Central memory CD8-positive, alpha-beta T cell (primary cell): ENCODE data around the gene WDR54.

Experiments
- ATAC-seq: fragments of 150-1000 bp; cut with Tn5 transposase; replicated peaks from 2 replicates; pipeline ENCODE4 v1.10.0; 2022; ENCODE audit warnings: mild to moderate bottlenecking, moderate FRiP score, moderate number of reproducible peaks; ENCODE audit not compliant: poor library complexity, severe bottlenecking; ENCODE audit errors: extremely low read depth
- DNase-seq, 2 donors: peaks; one replicate each; pipeline ENCODE4 v3.0.0; 2021; ENCODE audit warnings: low spot score in 2 of 2
- H3K27ac Mint-ChIP-seq: one replicate; pipeline ENCODE4 v1.8.0; 2022; ENCODE audit warnings: low read depth, mild to moderate bottlenecking, moderate library complexity, mixed read lengths
- H3K27me3 Mint-ChIP-seq: one replicate; pipeline ENCODE4 v1.8.0; 2022; ENCODE audit warnings: mixed read lengths
- H3K36me3 Mint-ChIP-seq: one replicate; pipeline ENCODE4 v1.8.0; 2022; ENCODE audit warnings: mild to moderate bottlenecking, moderate library complexity, mixed read lengths; ENCODE audit not compliant: insufficient read depth
- H3K4me1 Mint-ChIP-seq: one replicate; pipeline ENCODE4 v1.8.0; 2022; ENCODE audit warnings: mixed read lengths
- H3K4me3 Mint-ChIP-seq: one replicate; pipeline ENCODE4 v1.8.0; 2022; ENCODE audit warnings: mild to moderate bottlenecking, moderate library complexity, mixed read lengths
- H3K9me3 Mint-ChIP-seq: one replicate; pipeline ENCODE4 v1.8.0; 2022; ENCODE audit warnings: mixed read lengths

WDR54 gene

DNA sequence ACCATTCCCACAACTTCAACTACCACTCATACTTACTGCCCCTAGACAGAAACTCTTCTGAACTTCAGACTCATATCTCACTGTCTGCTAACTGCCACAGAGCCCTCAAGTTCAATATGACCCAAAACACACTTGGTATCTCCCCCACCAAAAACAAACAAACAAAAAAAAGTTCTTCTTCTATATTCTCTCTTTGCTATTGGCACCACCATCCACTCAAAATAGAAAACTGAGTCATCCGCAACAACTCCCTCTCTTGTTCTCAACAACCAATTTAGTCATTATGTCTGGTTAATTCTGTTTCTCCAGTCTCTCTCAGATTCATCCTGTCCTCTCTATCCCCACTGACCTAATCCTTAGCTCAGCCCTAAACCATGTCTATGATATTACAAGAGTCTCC, 34.2 kb upstream of the WDR54 start:
- Mint-ChIP-seq H3K27ac (no peak overlapping the region), H3K27me3 (no peaks in the 10 kb centered on the region), H3K9me3 (no peaks in the 10 kb centered on the region), H3K4me3 (no peak overlapping the region), H3K36me3 (peaks cover 6% of the 10 kb centered on the region), H3K4me1 (peaks cover 11% of the 10 kb centered on the region)
- ATAC-seq (no peak), DNase-seq (no peak)

- Mint-ChIP-seq H3K27ac (no peak overlapping the region), H3K27me3 (peaks cover 11% of the 10 kb centered on the region), H3K4me3 (peak overlapping the region; percentile 93), H3K4me1 (peaks cover 5% of the 10 kb centered on the region), H3K36me3 (peaks cover 8% of the 10 kb centered on the region), H3K9me3 (no peaks in the 10 kb centered on the region)
- no peak for DNase-seq
- ATAC-seq = no peak
Measured at GRCh38 chr2:74390606-74391005, 30.9 kb upstream of the WDR54 start.

GRCh38 chr2:74391209-74391579, 30.3 kb upstream of the WDR54 start:
- Mint-ChIP-seq H3K4me3 (peak overlapping the region; percentile 93), H3K9me3 (no peaks in the 10 kb centered on the region), H3K27ac (peak overlapping the region; percentile 96), H3K27me3 (peaks cover 11% of the 10 kb centered on the region), H3K36me3 (peaks cover 8% of the 10 kb centered on the region), H3K4me1 (peaks cover 5% of the 10 kb centered on the region)
- DNase-seq (no peak), ATAC-seq (peak; percentile 34)

DNA sequence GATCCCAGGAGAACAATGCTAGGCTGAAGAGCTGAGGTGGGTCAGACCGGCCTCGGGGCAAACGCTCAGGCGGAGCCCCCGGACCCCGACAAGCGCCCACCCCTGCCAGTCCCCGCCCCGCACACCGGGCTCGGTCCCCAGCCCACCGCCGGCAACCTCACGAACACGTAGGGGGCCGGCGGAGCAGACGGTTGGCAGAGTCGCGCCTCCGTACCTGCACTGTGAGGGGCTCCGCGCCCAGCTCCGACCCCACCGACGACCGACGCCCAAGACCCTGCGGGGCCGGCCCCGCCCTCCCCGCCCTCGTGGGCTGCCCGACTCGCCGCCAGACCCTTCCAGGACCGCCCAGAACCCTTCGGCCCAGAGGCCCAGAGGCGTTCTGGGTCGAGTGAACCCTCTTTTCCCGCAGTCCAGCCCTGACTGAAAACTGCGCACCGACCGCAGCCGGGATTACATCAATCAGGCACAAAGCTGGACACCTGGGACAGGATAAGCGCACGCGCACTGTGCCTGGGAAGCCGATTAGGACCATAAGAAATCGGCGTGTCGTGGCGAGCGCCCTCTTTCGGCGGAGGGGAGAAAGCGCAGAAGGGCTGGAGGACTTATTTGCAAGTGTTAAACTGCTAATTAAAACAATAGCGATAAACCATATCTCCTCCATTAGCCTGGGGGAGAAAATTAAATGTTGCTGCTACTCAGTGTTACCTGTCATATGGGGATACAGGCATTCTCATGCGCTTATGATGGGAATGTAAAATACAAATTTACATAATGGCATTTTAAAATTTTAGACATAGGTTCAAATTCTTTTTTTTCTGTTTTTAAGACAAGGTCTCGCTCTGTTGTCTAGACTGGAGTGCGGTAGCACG, 29.7 kb upstream of the WDR54 start:
- H3K4me3 Mint-ChIP-seq = peak overlapping the region; percentile 93
- DNase-seq (peak; percentile 93 to 99), ATAC-seq (peak; percentile 83)
- peaks cover 11% of the 10 kb centered on the region for H3K27me3 Mint-ChIP-seq
- H3K27ac Mint-ChIP-seq = peak overlapping the region; percentile 96
- H3K9me3 Mint-ChIP-seq = no peaks in the 10 kb centered on the region
- H3K36me3 Mint-ChIP-seq = peaks cover 8% of the 10 kb centered on the region
- H3K4me1 Mint-ChIP-seq = peaks cover 5% of the 10 kb centered on the region

GRCh38 chr2:74392449-74392743, 29.1 kb upstream of the WDR54 start:
- Mint-ChIP-seq H3K36me3 (peaks cover 8% of the 10 kb centered on the region), H3K4me1 (peaks cover 5% of the 10 kb centered on the region), H3K27ac (no peak overlapping the region), H3K27me3 (peaks cover 11% of the 10 kb centered on the region), H3K9me3 (no peaks in the 10 kb centered on the region), H3K4me3 (no peak overlapping the region)
- DNase-seq = no peak
- no peak for ATAC-seq

DNA sequence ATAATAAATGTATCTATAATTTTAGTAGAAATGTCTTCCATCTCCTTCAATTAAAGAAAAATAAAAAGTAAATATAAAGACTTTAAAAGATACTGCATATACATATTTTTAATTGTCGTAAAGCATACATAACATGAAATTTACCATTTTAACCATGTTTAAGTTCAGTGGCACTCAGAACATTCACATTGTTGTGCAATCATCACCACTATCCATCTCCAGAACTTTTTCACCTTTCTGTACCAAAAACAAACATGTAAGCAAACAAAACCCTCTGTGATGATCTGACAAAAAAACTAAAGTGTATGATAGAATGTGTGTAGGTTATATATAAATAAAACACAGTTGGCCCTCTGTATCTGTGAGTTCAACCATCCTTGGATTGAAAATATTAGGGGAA, 28.0 kb upstream of the WDR54 start:
- H3K4me1 Mint-ChIP-seq = peaks cover 5% of the 10 kb centered on the region
- peaks cover 10% of the 10 kb centered on the region for H3K36me3 Mint-ChIP-seq
- H3K9me3 Mint-ChIP-seq = no peaks in the 10 kb centered on the region
- peaks cover 11% of the 10 kb centered on the region for H3K27me3 Mint-ChIP-seq
- no peak overlapping the region for H3K27ac Mint-ChIP-seq
- DNase-seq = no peak
- H3K4me3 Mint-ChIP-seq = no peak overlapping the region
- no peak for ATAC-seq

GRCh38 chr2:74396149-74396548, 25.4 kb upstream of the WDR54 start:
- ATAC-seq (no peak), DNase-seq (no peak)
- no peaks in the 10 kb centered on the region for H3K9me3 Mint-ChIP-seq
- no peak overlapping the region for H3K27ac Mint-ChIP-seq
- H3K36me3 Mint-ChIP-seq = peaks cover 10% of the 10 kb centered on the region
- no peak overlapping the region for H3K4me3 Mint-ChIP-seq
- H3K4me1 Mint-ChIP-seq = peaks cover 1% of the 10 kb centered on the region
- H3K27me3 Mint-ChIP-seq = peaks cover 20% of the 10 kb centered on the region

GRCh38 chr2:74399785-74400184, 21.7 kb upstream of the WDR54 start:
- peaks cover 26% of the 10 kb centered on the region for H3K27me3 Mint-ChIP-seq
- H3K4me3 Mint-ChIP-seq = no peak overlapping the region
- no peak for DNase-seq

GRCh38 chr2:74401891-74402290, 19.6 kb upstream of the WDR54 start:
- H3K27ac Mint-ChIP-seq = no peak overlapping the region
- ATAC-seq (no peak), DNase-seq (no peak)
- H3K27me3 Mint-ChIP-seq = peaks cover 19% of the 10 kb centered on the region
- H3K36me3 Mint-ChIP-seq = peaks cover 5% of the 10 kb centered on the region
- no peak overlapping the region for H3K4me3 Mint-ChIP-seq
- H3K4me1 Mint-ChIP-seq = no peaks in the 10 kb centered on the region
- no peaks in the 10 kb centered on the region for H3K9me3 Mint-ChIP-seq

More at GRCh38 chr2:74399785-74400184, 21.7 kb upstream of the WDR54 start:
- H3K27ac Mint-ChIP-seq = no peak overlapping the region
- ATAC-seq = peak; percentile 46
- peaks cover 5% of the 10 kb centered on the region for H3K36me3 Mint-ChIP-seq
- H3K4me1 Mint-ChIP-seq = no peaks in the 10 kb centered on the region
- H3K9me3 Mint-ChIP-seq = no peaks in the 10 kb centered on the region

DNA sequence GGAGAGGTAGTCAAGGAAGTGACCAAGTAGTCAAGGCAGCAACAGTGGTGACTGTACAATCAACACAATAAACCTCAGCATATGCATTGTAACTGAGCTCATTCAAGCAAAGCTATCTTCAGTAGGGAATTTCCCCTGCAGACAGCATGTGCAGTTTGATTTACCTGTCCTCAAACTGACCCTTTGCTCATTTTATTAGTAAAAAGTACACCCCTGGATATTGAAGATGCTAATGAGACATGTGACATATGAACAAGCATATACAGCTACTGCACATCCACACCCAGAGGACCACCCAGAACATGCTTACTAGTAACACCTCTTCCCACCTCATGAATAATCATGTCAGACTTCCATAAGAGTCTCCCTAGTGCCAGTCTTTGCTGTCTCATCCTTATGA, 15.5 kb upstream of the WDR54 start:
- H3K4me3 Mint-ChIP-seq = no peak overlapping the region
- ATAC-seq (no peak), DNase-seq (no peak)
- no peak overlapping the region for H3K27ac Mint-ChIP-seq
- H3K27me3 Mint-ChIP-seq = peaks cover 26% of the 10 kb centered on the region
- no peaks in the 10 kb centered on the region for H3K4me1 Mint-ChIP-seq
- no peaks in the 10 kb centered on the region for H3K9me3 Mint-ChIP-seq
- H3K36me3 Mint-ChIP-seq = peaks cover 3% of the 10 kb centered on the region

GRCh38 chr2:74407682-74408081, 13.8 kb upstream of the WDR54 start:
- no peak overlapping the region for H3K4me3 Mint-ChIP-seq
- H3K9me3 Mint-ChIP-seq = no peaks in the 10 kb centered on the region
- ATAC-seq (no peak), DNase-seq (no peak)
- H3K27me3 Mint-ChIP-seq = peaks cover 23% of the 10 kb centered on the region
- H3K36me3 Mint-ChIP-seq = peaks cover 2% of the 10 kb centered on the region
- no peak overlapping the region for H3K27ac Mint-ChIP-seq
- no peaks in the 10 kb centered on the region for H3K4me1 Mint-ChIP-seq

GRCh38 chr2:74413001-74413698, 8.4 kb upstream of the WDR54 start:
- peaks cover 36% of the 10 kb centered on the region for H3K27me3 Mint-ChIP-seq
- H3K4me1 Mint-ChIP-seq = no peaks in the 10 kb centered on the region
- ATAC-seq (no peak), DNase-seq (no peak)
- H3K9me3 Mint-ChIP-seq = no peaks in the 10 kb centered on the region
- peaks cover 4% of the 10 kb centered on the region for H3K36me3 Mint-ChIP-seq
- H3K27ac Mint-ChIP-seq = no peak overlapping the region
- no peak overlapping the region for H3K4me3 Mint-ChIP-seq

GRCh38 chr2:74414441-74414840, 7.1 kb upstream of the WDR54 start:
- H3K9me3 Mint-ChIP-seq = no peaks in the 10 kb centered on the region
- DNase-seq (no peak), ATAC-seq (no peak)
- peaks cover 4% of the 10 kb centered on the region for H3K36me3 Mint-ChIP-seq
- H3K27ac Mint-ChIP-seq = peak overlapping the region; percentile 78
- H3K4me1 Mint-ChIP-seq = no peaks in the 10 kb centered on the region
- H3K4me3 Mint-ChIP-seq = peak overlapping the region; percentile 44
- peaks cover 29% of the 10 kb centered on the region for H3K27me3 Mint-ChIP-seq
